Germinal center (tissue), 1 donor: ENCODE data around the gene HOXA5.
A peak's percentile ranks its signal among the peaks of the same experiment; 100 is the strongest.

Source experiments
- DNase-seq: peaks from one replicate; pipeline ENCODE4 v3.0.0; 2012; ENCODE audit warnings: mixed read lengths, low spot score

Gene HOXA5

GRCh38 chr7:27143023-27143949, at the start of gene HOXA5:
HOXA5 (minus strand) TSS chr7:27143681; CDS start chr7:27143607, 74 bp downstream.
- DNase-seq = no peak

GRCh38 chr7:27192546-27193334, 49.3 kb upstream of the HOXA5 start:
- peak; percentile 62 for DNase-seq

GRCh38 chr7:27191833-27192545, 48.5 kb upstream of the HOXA5 start:
- no peak for DNase-seq

GRCh38 chr7:27191161-27191731, 47.8 kb upstream of the HOXA5 start:
- no peak for DNase-seq

GRCh38 chr7:27189997-27190748, 46.7 kb upstream of the HOXA5 start:
- DNase-seq = no peak

- DNase-seq = no peak
These were observed 46.0 kb upstream of the HOXA5 start for GRCh38 chr7:27189295-27189996.

GRCh38 chr7:27188386-27189294, 45.2 kb upstream of the HOXA5 start:
- no peak for DNase-seq

GRCh38 chr7:27187475-27188385, 44.2 kb upstream of the HOXA5 start:
- no peak for DNase-seq

- DNase-seq = no peak
These were observed 43.4 kb upstream of the HOXA5 start for GRCh38 chr7:27186668-27187474.

- no peak for DNase-seq
These were observed 42.6 kb upstream of the HOXA5 start for GRCh38 chr7:27185854-27186667.

GRCh38 chr7:27185013-27185853, 41.8 kb upstream of the HOXA5 start, which contains the start of gene HOXA11:
HOXA11 (minus strand) TSS chr7:27185232; CDS start chr7:27185144, 88 bp downstream.
- DNase-seq = no peak

GRCh38 chr7:27184337-27185012, 41.0 kb upstream of the HOXA5 start:
- DNase-seq = no peak

GRCh38 chr7:27183682-27184336, 40.3 kb upstream of the HOXA5 start:
- DNase-seq = no peak

GRCh38 chr7:27182861-27183681, 39.6 kb upstream of the HOXA5 start:
- DNase-seq = no peak
